Skin epidermis (tissue), 12 donors: ENCODE results near the gene PLBD1.

Source experiments
- H3K27ac ChIP-seq, 21 experiments: fragments of 200-600 bp; sonication (generic) in 11 of 21; one replicate each; pipeline ENCODE4 v1.5.0; 2020; ENCODE audit warnings: mild to moderate bottlenecking in 3 of 21, inconsistent platforms in 2 of 21, moderate library complexity in 2 of 21
- H3K4me3 ChIP-seq, 7 experiments: fragments of 200-600 bp; sonication (generic) in 2 of 7; one replicate each; pipeline ENCODE4 v1.5.0; 2020; ENCODE audit warnings: inconsistent platforms in 2 of 7, mild to moderate bottlenecking in 2 of 7, moderate library complexity in 1 of 7

PLBD1 gene

GRCh38 chr12:14514154-14514842, 53.4 kb downstream of the PLBD1 start:
- H3K4me3 ChIP-seq, result no peak overlapping the region
- peak overlapping the region in 12 of 21 experiments; percentile 11 to 67 (median 42) for H3K27ac ChIP-seq

- Histone ChIP-seq H3K27ac (no peak overlapping the region), H3K4me3 (no peak overlapping the region)
Measured at GRCh38 chr12:14510574-14510973, 57.1 kb downstream of the PLBD1 start.

GRCh38 chr12:14505626-14506596, 61.8 kb downstream of the PLBD1 start:
- Histone ChIP-seq H3K4me3 (no peak overlapping the region), H3K27ac (no peak overlapping the region)

GRCh38 chr12:14495326-14495725, 72.4 kb downstream of the PLBD1 start:
- Histone ChIP-seq H3K27ac (no peak overlapping the region), H3K4me3 (no peak overlapping the region)

- Histone ChIP-seq H3K27ac (no peak overlapping the region), H3K4me3 (no peak overlapping the region)
Measured at GRCh38 chr12:14482886-14483285, 84.8 kb downstream of the PLBD1 start.

- Histone ChIP-seq H3K4me3 (no peak overlapping the region), H3K27ac (no peak overlapping the region)
Measured at GRCh38 chr12:14482361-14482760, 85.3 kb downstream of the PLBD1 start.

GRCh38 chr12:14481201-14481600, 86.5 kb downstream of the PLBD1 start:
- H3K4me3 ChIP-seq, result no peak overlapping the region
- H3K27ac ChIP-seq, result no peak overlapping the region

- no peak overlapping the region for H3K4me3 ChIP-seq
- H3K27ac ChIP-seq, result no peak overlapping the region
Measured at GRCh38 chr12:14479004-14479403, 88.7 kb downstream of the PLBD1 start.

GRCh38 chr12:14473707-14474287, 93.9 kb downstream of the PLBD1 start:
- no peak overlapping the region for H3K27ac ChIP-seq
- no peak overlapping the region for H3K4me3 ChIP-seq

GRCh38 chr12:14471497-14471896, 96.2 kb downstream of the PLBD1 start:
- Histone ChIP-seq H3K4me3 (no peak overlapping the region), H3K27ac (no peak overlapping the region)

- Histone ChIP-seq H3K4me3 (no peak overlapping the region), H3K27ac (no peak overlapping the region)
Measured at GRCh38 chr12:14460212-14460841, 107.4 kb downstream of the PLBD1 start.

GRCh38 chr12:14454098-14454907, 113.4 kb downstream of the PLBD1 start:
- Histone ChIP-seq H3K4me3 (no peak overlapping the region), H3K27ac (no peak overlapping the region)
